Measurements from ENCODE around the gene POLR1G. TPM values are rescaled to one million over a fixed set of nuclear protein-coding genes. Genes with fewer than 3 reads are reported as not detected.

POLR1G gene
- total RNA-seq, 1 donor from 2014 or later, result 7.3 TPM

DNA sequence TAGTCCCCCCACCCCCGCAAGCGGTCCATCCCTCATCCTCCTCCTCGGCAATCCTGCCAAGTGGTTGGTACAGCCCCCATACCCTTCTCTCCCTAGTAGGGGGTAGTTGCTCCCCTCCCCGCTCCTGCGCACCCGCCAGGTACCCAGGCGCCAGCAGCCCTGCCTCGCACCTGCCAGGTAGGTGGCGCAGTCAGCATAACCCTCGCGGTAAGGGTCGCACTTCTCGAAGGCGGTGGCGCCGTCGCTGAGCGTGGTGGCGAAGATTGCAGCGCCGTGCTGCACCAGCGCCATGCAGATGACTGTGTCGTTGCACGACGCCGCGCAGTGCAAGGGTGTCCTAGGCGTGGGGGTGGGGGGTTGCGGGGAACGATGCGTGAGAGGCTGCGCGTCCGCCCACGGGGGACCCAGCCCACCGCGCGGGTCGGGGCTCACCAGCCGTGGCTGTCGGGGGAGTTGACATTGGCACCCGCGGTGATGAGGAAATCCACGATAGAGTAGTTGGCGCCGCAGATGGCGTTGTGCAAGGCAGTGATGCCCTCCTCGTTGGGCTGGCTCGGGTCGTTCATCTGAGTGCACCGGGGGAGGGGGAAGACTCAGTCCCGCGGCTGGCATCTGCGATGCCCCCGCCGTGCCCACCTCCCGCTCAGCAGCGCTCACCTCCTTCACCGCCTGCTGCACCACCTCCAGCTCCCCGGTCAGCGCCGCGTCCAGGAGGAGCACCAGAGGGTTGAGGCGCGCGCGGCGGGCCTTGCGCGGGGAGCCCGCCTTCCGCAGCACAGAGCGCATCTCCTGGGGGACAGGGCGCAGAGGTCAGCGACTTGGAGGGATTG lies 20.8 kb upstream of the POLR1G start:
- Mint-ChIP-seq H3K4me1 (ENCODE audit: low read depth) (no peaks in the 10 kb centered on the region), H3K4me3 (ENCODE audit: unreplicated experiment) (no peak overlapping the region), H3K9me3 (ENCODE audit: low read depth) (no peaks in the 10 kb centered on the region), H3K36me3 (ENCODE audit: low read depth) (peaks cover 9% of the 10 kb centered on the region), H3K27me3 (ENCODE audit: low read depth) (no peaks in the 10 kb centered on the region), H3K27ac (ENCODE audit: unreplicated experiment) (no peak overlapping the region)
- TF ChIP-seq, protein P1, sequence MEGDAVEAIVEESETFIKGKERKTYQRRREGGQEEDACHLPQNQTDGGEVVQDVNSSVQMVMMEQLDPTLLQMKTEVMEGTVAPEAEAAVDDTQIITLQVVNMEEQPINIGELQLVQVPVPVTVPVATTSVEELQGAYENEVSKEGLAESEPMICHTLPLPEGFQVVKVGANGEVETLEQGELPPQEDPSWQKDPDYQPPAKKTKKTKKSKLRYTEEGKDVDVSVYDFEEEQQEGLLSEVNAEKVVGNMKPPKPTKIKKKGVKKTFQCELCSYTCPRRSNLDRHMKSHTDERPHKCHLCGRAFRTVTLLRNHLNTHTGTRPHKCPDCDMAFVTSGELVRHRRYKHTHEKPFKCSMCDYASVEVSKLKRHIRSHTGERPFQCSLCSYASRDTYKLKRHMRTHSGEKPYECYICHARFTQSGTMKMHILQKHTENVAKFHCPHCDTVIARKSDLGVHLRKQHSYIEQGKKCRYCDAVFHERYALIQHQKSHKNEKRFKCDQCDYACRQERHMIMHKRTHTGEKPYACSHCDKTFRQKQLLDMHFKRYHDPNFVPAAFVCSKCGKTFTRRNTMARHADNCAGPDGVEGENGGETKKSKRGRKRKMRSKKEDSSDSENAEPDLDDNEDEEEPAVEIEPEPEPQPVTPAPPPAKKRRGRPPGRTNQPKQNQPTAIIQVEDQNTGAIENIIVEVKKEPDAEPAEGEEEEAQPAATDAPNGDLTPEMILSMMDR (IDR thresholded peaks at IDR 0.05), result no peak
- DNase-seq (ENCODE audit: low spot score), result no peak

DNA sequence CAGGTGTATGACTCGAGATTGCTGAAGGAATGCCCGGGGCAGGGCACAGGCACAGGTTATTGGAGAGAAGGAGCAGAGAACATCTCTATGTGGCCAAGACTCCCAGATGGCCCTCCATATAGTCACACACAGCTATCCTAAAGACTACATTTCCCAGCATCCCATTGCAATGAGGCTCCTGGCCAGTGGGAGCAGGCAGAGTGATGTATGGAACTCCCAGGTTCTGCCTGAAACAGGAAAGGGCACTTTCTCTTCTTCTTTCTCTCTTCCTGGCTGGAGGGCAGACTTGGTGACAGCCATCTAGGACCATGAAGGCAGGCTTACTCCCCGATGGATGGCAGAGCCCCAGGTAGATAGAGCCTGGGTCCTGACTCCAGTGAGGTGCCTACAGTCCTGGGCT lies 15.1 kb upstream of the POLR1G start:
- Mint-ChIP-seq H3K4me3 (ENCODE audit: unreplicated experiment) (no peak overlapping the region), H3K36me3 (ENCODE audit: low read depth) (peaks cover 12% of the 10 kb centered on the region), H3K9me3 (ENCODE audit: low read depth) (no peaks in the 10 kb centered on the region), H3K27ac (ENCODE audit: unreplicated experiment) (no peak overlapping the region), H3K27me3 (ENCODE audit: low read depth) (no peaks in the 10 kb centered on the region), H3K4me1 (ENCODE audit: low read depth) (no peaks in the 10 kb centered on the region)
- no peak for DNase-seq (ENCODE audit: low spot score)
- TF ChIP-seq, protein P1 (IDR thresholded peaks at IDR 0.05), result no peak

DNA sequence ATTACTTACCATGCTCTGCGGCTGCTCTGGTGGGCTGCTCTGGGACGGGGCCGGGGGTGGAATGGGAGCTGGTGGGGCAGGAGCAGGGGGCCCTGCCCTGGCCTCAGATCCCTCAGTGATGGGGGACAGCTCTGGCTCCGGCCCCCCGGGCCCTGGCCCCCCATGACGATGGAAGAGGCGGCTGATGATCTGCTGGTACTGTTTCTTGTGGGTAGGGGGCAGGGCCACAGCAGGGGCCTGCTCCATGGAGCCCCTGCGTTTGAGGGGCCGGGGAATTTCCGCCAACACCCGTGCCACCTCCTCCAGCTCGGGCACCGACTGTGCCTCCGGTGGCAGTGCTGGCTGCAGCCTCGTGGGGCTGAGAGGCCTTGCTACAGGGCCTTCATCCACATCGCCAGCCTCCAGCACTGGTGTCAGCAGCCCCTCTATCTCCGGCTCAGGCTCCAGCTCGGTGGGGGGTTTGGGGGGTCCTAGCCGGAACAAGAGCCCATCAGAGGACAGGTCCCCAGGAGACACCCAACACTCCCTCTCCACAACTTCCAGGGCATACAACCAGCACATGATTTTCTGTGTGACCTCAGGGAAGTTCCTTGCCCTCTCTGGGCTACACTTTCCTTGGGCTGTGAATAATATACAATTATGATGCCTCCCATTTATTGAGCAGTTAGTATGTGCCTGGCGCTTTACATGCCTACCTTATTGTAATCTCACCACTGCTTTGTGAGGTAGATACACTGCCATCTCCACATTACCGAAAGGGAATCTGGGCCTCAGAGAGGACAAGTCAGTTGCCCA lies 14.4 kb upstream of the POLR1G start:
- Mint-ChIP-seq H3K4me1 (ENCODE audit: low read depth) (no peaks in the 10 kb centered on the region), H3K9me3 (ENCODE audit: low read depth) (no peaks in the 10 kb centered on the region), H3K4me3 (ENCODE audit: unreplicated experiment) (no peak overlapping the region), H3K27me3 (ENCODE audit: low read depth) (no peaks in the 10 kb centered on the region), H3K27ac (ENCODE audit: unreplicated experiment) (no peak overlapping the region), H3K36me3 (ENCODE audit: low read depth) (peaks cover 13% of the 10 kb centered on the region)
- TF ChIP-seq, protein P1 (IDR thresholded peaks at IDR 0.05), result no peak
- no peak for DNase-seq (ENCODE audit: low spot score)

DNA sequence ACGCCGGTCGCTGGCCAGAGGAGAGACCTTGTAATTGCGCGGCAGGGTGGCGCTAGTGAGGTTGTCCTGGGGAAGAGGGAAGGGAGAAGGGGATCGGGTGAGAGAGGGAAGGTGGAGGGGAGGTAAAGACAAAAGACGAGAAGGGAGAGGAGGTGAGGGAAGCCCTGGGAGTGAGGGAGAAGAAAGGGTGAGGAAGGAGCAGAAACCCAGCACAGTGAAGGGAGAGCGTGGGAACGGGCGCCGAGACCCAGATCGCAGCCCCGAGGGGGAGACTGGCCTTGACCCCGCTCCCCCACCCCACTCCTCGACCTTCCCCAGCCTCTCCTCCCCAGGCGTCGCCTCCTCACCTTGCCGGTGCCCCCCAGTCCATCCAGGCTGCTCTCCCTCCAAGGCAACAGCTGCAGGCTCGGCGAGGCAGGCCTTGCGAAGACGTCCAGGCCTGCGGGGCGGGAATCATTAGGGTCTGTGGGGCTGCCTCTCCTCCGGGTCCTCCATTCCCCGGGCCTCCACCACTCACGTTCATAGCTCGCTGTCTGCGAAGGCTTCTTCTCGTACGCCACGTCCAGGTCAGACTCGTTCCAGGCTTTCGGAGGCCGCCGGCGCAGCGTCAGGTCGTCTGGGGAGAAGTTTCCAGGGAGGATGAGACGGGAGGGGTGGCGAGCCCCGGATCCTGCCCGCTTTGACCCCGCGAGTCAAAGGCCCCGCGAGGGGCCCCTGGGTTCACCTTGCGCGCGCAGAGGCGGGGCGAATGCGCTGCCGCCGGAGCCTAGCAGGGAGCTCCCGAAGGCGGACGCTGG lies 10.4 kb upstream of the POLR1G start:
- TF ChIP-seq, protein P1 (IDR thresholded peaks at IDR 0.05), result no peak
- Mint-ChIP-seq H3K27ac (ENCODE audit: unreplicated experiment) (no peak overlapping the region), H3K27me3 (ENCODE audit: low read depth) (no peaks in the 10 kb centered on the region), H3K9me3 (ENCODE audit: low read depth) (no peaks in the 10 kb centered on the region), H3K4me3 (ENCODE audit: unreplicated experiment) (no peak overlapping the region), H3K36me3 (ENCODE audit: low read depth) (peaks cover 13% of the 10 kb centered on the region), H3K4me1 (ENCODE audit: low read depth) (peaks cover 11% of the 10 kb centered on the region)
- no peak for DNase-seq (ENCODE audit: low spot score)

DNA sequence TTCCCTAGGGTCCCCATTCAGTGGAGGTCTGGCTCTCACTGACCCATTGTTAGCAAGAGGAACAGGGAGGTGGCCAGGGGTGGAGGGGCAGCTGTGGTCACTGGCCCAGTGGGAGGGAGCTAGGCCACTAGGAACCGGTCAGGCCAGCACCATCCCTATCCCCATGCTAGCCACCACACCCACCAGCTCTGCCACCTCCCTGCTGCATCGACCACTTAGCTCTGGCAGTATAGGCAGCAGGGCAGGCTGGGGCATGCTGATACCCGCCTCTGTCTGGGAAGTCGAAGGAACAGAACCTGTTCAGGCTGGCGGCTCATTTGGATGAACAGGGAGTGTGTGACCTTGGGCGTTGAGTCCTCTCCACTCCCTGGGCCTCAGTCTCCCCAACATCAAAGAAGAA lies 6.3 kb upstream of the POLR1G start:
- no peak for DNase-seq (ENCODE audit: low spot score)
- H3K4me3 Mint-ChIP-seq (ENCODE audit: unreplicated experiment), result no peak overlapping the region
- TF ChIP-seq, protein P1 (IDR thresholded peaks at IDR 0.05), result no peak
- peaks cover 7% of the 10 kb centered on the region for H3K36me3 Mint-ChIP-seq (ENCODE audit: low read depth)
- H3K4me1 Mint-ChIP-seq (ENCODE audit: low read depth), result peaks cover 37% of the 10 kb centered on the region
- no peaks in the 10 kb centered on the region for H3K9me3 Mint-ChIP-seq (ENCODE audit: low read depth)
- H3K27ac Mint-ChIP-seq (ENCODE audit: unreplicated experiment), result no peak overlapping the region
- H3K27me3 Mint-ChIP-seq (ENCODE audit: low read depth), result no peaks in the 10 kb centered on the region

Measured in chondrocyte (in vitro differentiated cells).